Natural killer cell (primary cell): ENCODE results near the gene FAM171A2. TPM values are rescaled to one million over a fixed set of nuclear protein-coding genes. Genes with fewer than 3 reads are reported as not detected.

Experiments
- ATAC-seq, 3 donors: fragments of 150-1000 bp in 2 of 3; fragments of 200-7000 bp in 1 of 3; cut with Tn5 transposase; 1 replicate in 1 of 3; 2 replicates in 2 of 3; pipeline ENCODE4 v1.10.0; 2021; ENCODE audit warnings: mild to moderate bottlenecking in 2 of 3, moderate library complexity in 2 of 3
- DNase-seq, 2 donors: peaks; one replicate each; pipeline versions ENCODE4 v3.0.0 to v3.0.0-alpha.2; 2013 to 2021; ENCODE audit warnings: mixed read lengths in 1 of 2
- H3K27ac ChIP-seq: one replicate; pipeline ENCODE4 v1.5.1; 2013; ENCODE audit warnings: mild to moderate bottlenecking, low read length
- H3K27me3 ChIP-seq: one replicate; pipeline ENCODE4 v1.6.1; 2013; ENCODE audit warnings: low read length; ENCODE audit not compliant: control insufficient read depth, insufficient read depth
- H3K36me3 ChIP-seq: one replicate; pipeline ENCODE4 v1.6.1; 2013; ENCODE audit warnings: low read length; ENCODE audit not compliant: control insufficient read depth, insufficient read depth
- H3K4me1 ChIP-seq: one replicate; pipeline ENCODE4 v1.6.1; 2013; ENCODE audit warnings: low read length; ENCODE audit not compliant: control insufficient read depth, insufficient read depth
- H3K4me3 ChIP-seq: one replicate; pipeline ENCODE4 v1.5.1; 2013; ENCODE audit warnings: low read length
- H3K9me3 ChIP-seq: one replicate; pipeline ENCODE4 v1.6.1; 2013; ENCODE audit warnings: low read length; ENCODE audit not compliant: control insufficient read depth, insufficient read depth
- H3K27ac Mint-ChIP-seq, 2 donors: one replicate each; pipeline ENCODE4 v1.8.0; 2022; ENCODE audit warnings: mild to moderate bottlenecking in 2 of 2, mixed read lengths in 2 of 2, moderate library complexity in 1 of 2
- H3K27me3 Mint-ChIP-seq, 2 donors: one replicate each; pipeline ENCODE4 v1.8.0; 2022; ENCODE audit warnings: low read depth in 2 of 2, mixed read lengths in 2 of 2
- H3K36me3 Mint-ChIP-seq: one replicate; pipeline ENCODE4 v1.8.0; 2022; ENCODE audit warnings: mixed read lengths
- H3K4me1 Mint-ChIP-seq, 2 donors: one replicate each; pipeline ENCODE4 v1.8.0; 2022; ENCODE audit warnings: mixed read lengths in 2 of 2
- H3K4me3 Mint-ChIP-seq: one replicate; pipeline ENCODE4 v1.8.0; 2022; ENCODE audit warnings: mild to moderate bottlenecking, moderate library complexity, mixed read lengths
- H3K9me3 Mint-ChIP-seq, 2 donors: one replicate each; pipeline ENCODE4 v1.8.0; 2022; ENCODE audit warnings: mixed read lengths in 2 of 2
- WGBS: methylation state at CpG from one replicate; pipeline ENCODE4 v1.1.7; 2013; ENCODE audit warnings: missing lambda C conversion rate; ENCODE audit not compliant: insufficient coverage; 5-methylcytosine and 5-hydroxymethylcytosine counted together
- intact Hi-C: fragments of 100-400 bp; cut with micrococcal nuclease; formaldehyde crosslinking; loops from one replicate; pipeline ENCODE4 v1.14.2; 2022
- total RNA-seq, 4 donors: library from RNA; stranded (reverse); fragments of 120-200 nt in 1 of 4; gene quantifications; one replicate each; pipeline versions ENCODE4 v1.2.3 to v1.2.4, GENCODE V29; 2013 to 2022
- TF ChIP-seq, protein P1 (sequence below): fragments of 200-600 bp; IDR thresholded peaks from one replicate; pipeline ENCODE4 v1.8.0; 2022; ENCODE audit warnings: antibody characterized with exemption

FAM171A2 gene
- total RNA-seq, 3 donors from 2014 or later (not counting 1 experiment from before 2014, with no cell fraction given) = 0.20 to 0.43 (median 0.24) TPM

DNA sequence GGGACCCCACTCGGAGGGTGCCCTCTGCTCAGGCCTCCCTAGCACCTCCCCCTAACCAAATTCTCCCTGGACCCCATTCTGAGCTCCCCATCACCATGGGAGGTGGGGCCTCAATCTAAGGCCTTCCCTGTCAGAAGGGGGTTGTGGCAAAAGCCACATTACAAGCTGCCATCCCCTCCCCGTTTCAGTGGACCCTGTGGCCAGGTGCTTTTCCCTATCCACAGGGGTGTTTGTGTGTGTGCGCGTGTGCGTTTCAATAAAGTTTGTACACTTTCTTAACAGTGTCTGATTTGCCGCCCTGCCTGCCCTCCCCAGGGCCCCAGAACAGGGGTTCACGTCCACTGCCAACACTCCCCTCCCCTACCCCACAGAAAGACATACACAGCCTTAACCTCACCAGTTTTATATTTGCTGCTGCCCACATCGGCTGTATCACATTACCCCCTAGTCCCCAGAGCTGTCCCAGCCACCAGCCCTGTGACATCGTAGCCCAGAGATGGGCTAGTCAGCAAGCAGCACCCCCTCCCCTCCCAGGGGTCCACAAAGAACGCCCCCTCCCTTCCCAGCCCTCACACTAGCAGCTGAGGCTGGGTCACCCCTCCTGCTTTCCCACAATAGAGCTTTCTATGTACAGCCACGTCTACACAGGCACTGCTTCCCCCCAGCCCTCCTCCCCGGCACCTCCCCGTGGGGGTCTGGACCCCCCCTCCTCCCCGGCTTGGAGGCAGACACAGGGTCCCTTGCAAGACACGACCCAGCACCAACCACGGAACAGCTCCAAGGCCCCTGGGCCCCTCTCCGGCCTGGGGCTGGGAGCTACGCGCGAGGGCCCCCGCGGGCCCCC lies 10.6 kb downstream of the FAM171A2 start:
- TF ChIP-seq, protein P1, sequence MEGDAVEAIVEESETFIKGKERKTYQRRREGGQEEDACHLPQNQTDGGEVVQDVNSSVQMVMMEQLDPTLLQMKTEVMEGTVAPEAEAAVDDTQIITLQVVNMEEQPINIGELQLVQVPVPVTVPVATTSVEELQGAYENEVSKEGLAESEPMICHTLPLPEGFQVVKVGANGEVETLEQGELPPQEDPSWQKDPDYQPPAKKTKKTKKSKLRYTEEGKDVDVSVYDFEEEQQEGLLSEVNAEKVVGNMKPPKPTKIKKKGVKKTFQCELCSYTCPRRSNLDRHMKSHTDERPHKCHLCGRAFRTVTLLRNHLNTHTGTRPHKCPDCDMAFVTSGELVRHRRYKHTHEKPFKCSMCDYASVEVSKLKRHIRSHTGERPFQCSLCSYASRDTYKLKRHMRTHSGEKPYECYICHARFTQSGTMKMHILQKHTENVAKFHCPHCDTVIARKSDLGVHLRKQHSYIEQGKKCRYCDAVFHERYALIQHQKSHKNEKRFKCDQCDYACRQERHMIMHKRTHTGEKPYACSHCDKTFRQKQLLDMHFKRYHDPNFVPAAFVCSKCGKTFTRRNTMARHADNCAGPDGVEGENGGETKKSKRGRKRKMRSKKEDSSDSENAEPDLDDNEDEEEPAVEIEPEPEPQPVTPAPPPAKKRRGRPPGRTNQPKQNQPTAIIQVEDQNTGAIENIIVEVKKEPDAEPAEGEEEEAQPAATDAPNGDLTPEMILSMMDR = no peak
- Histone ChIP-seq H3K27me3 (no peaks in the 10 kb centered on the region), H3K4me1 (peaks cover 30% of the 10 kb centered on the region), H3K27ac (no peak overlapping the region), H3K9me3 (no peaks in the 10 kb centered on the region), H3K4me3 (no peak overlapping the region), H3K36me3 (peaks cover 7% of the 10 kb centered on the region)
- Mint-ChIP-seq H3K36me3 (no peaks in the 10 kb centered on the region), H3K4me1 (peaks cover 0 to 9% of the 10 kb centered on the region in 2 donors), H3K4me3 (peak overlapping the region; percentile 84), H3K9me3 (no peaks in the 10 kb centered on the region), H3K27me3 (no peaks in the 10 kb centered on the region), H3K27ac (no peak overlapping the region)
- DNase-seq = peak in 1 of 2 donors; percentile 6
- intact Hi-C loops = no loop called here
- ATAC-seq = no peak
- 56% methylated on average over 22 of the region's 22 CpGs for WGBS

DNA sequence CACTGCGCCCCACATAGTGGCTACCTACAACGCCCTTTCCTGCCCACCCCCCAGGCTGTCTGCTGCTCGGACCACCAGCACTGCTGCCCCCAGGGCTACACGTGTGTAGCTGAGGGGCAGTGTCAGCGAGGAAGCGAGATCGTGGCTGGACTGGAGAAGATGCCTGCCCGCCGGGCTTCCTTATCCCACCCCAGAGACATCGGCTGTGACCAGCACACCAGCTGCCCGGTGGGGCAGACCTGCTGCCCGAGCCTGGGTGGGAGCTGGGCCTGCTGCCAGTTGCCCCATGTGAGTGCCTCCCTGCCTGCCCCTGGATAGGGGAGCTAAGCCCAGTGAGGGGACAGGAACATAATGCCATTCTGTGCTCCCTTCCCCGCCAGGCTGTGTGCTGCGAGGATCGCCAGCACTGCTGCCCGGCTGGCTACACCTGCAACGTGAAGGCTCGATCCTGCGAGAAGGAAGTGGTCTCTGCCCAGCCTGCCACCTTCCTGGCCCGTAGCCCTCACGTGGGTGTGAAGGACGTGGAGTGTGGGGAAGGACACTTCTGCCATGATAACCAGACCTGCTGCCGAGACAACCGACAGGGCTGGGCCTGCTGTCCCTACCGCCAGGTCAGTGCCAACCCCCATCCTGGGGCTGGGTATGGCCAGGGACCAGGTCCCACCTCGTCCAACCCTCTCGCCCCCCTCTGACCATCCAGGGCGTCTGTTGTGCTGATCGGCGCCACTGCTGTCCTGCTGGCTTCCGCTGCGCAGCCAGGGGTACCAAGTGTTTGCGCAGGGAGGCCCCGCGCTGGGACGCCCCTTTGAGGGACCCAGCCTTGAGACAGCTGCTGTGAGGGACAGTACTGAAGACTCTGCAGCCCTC lies 11.5 kb downstream of the FAM171A2 start:
- H3K4me3 ChIP-seq = no peak overlapping the region
- Mint-ChIP-seq H3K36me3 (no peaks in the 10 kb centered on the region), H3K27me3 (no peaks in the 10 kb centered on the region), H3K9me3 (no peaks in the 10 kb centered on the region), H3K4me1 (peaks cover 0 to 9% of the 10 kb centered on the region in 2 donors), H3K4me3 (no peak overlapping the region), H3K27ac (no peak overlapping the region)
- TF ChIP-seq, protein P1 = no peak
- peaks cover 39% of the 10 kb centered on the region for H3K4me1 ChIP-seq
- no peaks in the 10 kb centered on the region for H3K27me3 ChIP-seq
- no peaks in the 10 kb centered on the region for H3K9me3 ChIP-seq
- WGBS = 85% methylated on average over 36 of the region's 36 CpGs
- DNase-seq = peak in 1 of 2 donors; percentile 6
- peaks cover 7% of the 10 kb centered on the region for H3K36me3 ChIP-seq
- intact Hi-C loops = no loop called here
- no peak overlapping the region for H3K27ac ChIP-seq
- ATAC-seq = no peak

DNA sequence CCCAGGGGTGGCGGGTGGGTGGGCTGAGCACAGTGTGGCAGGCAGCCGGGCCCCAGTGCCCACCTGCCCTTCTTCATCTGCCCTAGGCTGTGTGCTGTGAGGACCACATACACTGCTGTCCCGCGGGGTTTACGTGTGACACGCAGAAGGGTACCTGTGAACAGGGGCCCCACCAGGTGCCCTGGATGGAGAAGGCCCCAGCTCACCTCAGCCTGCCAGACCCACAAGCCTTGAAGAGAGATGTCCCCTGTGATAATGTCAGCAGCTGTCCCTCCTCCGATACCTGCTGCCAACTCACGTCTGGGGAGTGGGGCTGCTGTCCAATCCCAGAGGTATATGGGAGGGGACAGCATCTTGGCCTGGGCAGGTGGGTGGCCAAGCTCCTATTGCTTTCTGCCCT lies 12.2 kb downstream of the FAM171A2 start:
- ATAC-seq = no peak
- Mint-ChIP-seq H3K4me3 (no peak overlapping the region), H3K36me3 (no peaks in the 10 kb centered on the region), H3K27ac (no peak overlapping the region), H3K4me1 (peaks cover 0 to 9% of the 10 kb centered on the region in 2 donors), H3K9me3 (no peaks in the 10 kb centered on the region), H3K27me3 (no peaks in the 10 kb centered on the region)
- DNase-seq = no peak
- intact Hi-C loops = no loop called here
- H3K36me3 ChIP-seq = peaks cover 7% of the 10 kb centered on the region
- no peak overlapping the region for H3K4me3 ChIP-seq
- WGBS = 97% methylated on average over 8 of the region's 8 CpGs
- no peak overlapping the region for H3K27ac ChIP-seq
- H3K9me3 ChIP-seq = no peaks in the 10 kb centered on the region
- TF ChIP-seq, protein P1 = no peak
- H3K4me1 ChIP-seq = peaks cover 43% of the 10 kb centered on the region
- no peaks in the 10 kb centered on the region for H3K27me3 ChIP-seq
